GM21447 (cell line): ENCODE results near the gene TTC5.
"Not testable (repeated sequence)": the region's sequence is repeated elsewhere in the genome, so short reads cannot be mapped to it uniquely, and the experiment has no call there.

Experiments
- ATAC-seq: cut with Tn5 transposase; IDR thresholded peaks from one replicate; pipeline ENCODE4 v1.9.1; 2021; ENCODE audit not compliant: unreplicated experiment

TTC5 gene

DNA sequence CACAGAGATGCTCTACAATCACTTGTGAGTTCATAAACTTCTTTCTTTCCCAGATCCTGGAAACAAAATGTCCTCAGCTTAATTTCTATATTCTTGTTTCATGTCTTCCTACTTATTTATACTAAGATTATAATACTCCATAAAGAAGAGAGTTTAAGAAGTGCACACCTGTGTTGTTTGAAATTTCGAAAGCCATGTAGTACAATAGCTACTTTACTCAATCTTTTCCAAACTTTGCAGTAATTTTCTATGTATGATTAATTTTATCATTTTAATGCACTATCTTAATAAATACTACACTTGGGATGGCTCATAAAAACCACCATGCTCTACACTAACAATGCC, 300 bp upstream of the TTC5 start:
- ATAC-seq: no peak

DNA sequence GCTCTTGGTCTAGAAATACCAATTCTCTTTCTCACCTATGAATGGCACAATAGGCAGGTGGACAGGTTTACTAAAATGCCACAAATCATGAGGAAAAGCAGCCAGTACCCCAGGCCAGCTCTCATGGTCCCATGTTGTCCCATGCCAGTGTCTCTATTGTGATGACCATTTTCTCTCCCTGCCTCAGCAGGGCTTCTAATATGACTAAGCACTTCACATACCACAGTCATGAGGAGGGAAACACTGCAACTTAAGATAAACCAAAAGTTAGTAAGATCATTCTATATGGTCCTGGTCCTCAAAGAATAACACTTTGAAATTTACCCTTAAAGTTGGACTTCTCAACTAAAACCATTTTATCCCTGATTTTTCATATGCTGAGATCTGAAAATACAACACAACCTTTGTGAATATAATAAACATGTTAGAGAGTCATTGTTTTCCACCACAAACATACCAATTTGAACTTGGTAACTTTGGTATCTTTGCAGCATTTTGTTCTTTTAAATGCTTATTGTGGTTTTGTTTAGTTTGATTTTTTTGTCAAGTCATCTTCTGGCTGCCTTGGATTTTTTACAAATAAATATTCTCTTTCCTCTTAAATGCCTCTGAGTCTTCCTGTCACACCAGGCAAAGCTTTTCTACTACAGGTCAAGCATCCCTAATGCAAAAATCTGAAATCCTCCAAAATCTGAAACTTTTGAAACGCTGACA, 3.6 kb downstream of the TTC5 start:
- ATAC-seq: no peak

DNA sequence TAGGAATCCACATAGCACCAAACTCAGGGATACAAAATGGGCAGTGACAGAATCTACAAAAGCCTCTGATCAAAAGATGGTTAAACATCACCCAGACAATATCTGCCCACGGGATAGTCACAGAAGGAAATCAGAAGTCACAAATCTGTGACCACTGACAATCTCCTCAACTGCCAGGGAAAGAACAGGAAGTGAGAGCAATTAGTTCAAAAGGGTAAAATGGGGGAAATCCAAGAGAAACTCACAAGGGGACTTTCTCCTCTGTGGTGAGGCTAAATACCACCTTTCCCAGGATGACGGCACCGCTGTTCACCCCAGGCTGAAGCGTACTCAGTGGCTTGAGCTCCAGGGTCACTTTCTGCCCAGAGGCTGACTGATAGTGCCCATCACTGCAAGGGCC, 10.7 kb downstream of the TTC5 start:
- ATAC-seq: peak; percentile 81

DNA sequence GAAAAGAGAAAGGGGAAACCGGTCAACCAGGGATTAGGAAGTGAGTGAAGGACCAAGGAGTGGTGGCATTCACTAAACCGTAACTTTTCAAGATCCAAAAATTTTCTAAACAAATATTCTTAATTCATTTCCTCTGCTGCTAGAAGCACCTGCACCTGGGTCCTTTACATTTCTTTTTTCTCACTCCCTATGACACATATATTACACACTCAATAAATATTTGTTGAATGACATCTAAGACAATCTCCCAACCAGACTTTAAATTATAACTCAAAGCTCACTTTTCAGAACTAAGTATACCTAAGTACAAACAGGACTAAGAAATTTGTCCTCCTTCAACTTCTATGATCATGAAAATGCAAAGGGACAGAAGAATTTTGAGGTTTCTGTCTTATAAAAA, 11.1 kb downstream of the TTC5 start:
- no peak for ATAC-seq

DNA sequence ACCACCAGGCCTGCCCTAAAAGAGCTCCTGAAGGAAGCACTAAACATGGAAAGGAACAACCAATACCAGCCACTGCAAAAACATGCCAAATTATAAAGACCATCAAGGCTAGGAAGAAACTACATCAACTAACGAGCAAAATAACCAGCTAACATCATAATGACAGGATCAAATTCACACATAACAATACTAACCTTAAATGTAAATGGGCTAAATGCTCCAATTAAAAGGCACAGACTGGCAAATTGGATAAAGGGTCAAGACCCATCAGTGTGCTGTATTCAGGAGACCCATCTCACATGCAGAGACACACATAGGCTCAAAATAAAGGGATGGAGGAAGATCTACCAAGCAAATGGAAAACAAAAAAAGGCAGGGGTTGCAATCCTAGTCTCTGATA, 23.8 kb downstream of the TTC5 start:
- not testable (repeated sequence) for ATAC-seq

DNA sequence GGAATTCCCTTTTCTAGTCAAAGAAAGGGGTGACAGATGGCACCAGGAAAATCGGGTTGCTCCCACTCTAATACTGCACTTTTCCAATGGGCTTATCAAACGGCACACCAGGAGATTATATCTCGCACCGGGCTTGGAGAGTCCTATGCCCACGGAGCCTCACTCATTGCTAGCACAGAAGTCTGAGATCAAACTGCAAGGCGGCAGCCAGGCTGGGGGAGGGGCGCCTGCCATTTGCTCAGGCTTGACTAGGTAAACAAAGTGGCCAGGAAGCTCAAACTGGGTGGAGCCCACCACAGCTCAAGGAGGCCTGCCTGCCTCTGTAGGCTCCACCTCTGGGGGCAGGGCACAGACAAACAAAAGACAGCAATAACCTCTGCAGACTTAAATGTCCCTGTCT, 25.5 kb downstream of the TTC5 start:
- ATAC-seq: not testable (repeated sequence)

DNA sequence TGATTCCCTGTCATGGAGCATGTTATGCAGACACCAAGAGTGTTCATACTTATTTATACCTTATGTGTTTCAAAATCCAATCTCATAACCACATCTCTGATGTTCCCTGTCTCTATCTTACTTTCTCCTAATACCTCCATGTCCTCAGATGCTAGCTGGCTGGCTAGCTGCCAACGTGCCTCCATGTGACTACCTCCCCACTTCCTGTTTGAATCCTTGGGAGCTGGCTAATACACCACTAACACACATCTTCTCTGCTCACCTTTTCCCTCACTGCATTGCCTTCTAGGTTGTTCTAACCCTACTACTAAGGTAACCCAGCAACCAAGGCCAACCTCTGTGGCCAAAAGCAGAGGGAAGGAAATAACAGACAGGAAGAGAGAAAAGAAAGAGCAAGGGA, 27.3 kb downstream of the TTC5 start:
- ATAC-seq: no peak

DNA sequence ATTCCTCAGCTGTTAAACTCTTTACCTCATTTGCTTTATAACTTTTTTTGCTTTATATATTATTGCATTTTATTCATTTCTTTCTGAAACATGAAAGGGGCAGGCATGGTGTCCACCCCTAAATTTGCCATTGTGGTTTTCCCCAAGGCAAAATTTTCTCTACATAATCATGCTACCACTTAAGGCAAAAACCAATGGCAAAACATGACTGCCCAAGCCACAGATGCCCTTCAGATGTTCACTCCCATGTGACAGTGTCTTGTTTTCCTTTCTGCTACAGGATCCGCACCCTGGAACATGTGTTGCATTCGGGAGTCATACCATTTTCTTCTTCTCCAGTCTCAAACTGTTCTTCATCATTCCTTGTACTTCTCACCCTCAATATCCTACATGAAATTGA, 28.3 kb downstream of the TTC5 start:
- ATAC-seq: no peak

DNA sequence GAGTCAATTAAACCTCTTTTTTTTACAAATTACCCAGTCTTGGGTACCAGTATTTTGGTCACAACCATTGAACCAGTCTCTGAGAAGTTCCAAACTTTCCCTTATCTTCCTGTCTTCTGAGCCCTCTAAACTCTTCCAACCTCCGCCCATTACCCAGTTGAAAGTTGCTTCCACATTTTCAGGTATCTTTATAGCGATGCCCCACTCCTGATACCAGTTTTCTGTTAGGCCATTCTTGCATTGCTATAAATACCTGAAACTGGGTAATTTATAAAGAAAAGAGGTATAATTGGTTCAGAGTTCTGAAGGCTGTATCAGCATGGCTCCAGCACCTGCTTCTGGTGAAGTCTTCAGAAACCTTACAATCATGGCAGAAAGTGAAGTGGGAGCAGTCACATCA, 31.7 kb downstream of the TTC5 start:
- ATAC-seq: no peak

DNA sequence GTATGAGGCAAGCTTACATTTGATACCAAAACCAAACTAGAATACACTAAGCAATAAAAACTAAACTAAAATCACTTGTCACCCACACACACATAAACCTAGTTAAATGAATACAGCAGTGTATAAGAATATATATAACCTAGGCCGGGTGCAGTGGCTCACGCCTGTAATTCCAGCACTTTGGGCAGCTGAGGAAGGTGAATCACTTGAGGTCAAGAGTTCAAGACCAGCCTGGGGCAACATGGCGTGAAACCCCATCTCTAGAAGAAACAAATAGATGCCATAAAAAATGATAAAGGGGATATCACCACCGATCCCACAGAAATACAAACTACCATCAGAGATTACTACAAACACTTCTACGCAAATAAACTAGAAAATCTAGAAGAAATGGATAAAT, 41.4 kb downstream of the TTC5 start:
- ATAC-seq: not testable (repeated sequence)

DNA sequence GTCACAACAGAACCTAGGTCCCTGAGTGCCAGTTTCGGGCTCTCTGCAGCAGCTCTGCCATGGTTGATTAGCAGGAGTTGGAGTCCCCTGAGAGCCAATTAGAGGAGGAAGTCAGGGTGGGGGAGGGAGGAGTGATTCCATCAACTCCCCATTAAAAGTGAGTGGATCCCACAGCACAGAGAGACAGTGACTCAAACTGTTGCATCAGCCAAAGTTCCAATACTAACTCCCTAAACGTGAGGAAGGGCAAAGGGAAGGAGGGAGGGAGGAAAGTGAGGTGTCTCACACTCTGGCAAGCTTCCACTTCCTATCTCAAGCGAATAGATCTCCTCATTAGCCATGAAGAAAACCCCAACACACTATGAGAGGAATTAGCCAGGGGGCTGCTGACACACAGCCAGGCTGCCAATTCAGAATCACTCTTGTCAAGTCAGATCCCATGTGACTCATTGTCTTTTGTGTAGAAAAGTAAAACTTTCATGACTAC, 43.1 kb downstream of the TTC5 start:
- no peak for ATAC-seq

DNA sequence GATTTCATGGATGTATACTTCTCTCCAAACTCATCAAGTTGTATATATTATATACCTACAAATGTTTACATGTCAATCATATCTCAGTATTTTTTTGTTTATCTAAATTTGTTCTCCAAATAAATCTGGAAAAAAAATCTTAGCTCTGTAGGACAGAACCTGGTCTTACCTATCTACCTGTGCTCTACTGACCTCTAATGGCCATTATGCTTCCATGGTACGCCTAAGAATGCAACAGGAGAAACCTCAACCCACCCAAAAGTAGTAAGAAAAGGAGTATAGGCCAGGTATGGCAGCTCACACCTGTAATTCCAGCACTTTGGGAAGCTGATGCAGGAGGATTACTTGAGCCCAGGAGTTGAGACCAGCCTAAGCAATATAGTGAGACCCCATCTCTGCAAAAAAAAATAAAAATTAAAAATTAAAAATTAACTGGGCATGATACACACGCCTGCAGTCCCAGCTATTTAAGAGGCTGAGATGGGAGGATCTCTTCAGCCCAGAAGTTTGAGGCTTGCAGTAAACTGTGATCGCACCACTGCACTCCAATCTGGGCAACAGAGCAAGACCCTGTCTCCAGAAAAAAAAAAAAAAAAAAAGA, 58.0 kb downstream of the TTC5 start:
- ATAC-seq: no peak
